Panc1 (cell line): ENCODE measurements around the gene ZNF771. TPM values are rescaled to one million over a fixed set of nuclear protein-coding genes. Genes with fewer than 3 reads are reported as not detected.

Experiments used
- ATAC-seq: fragments of 200-7000 bp; cut with Tn5 transposase; 2 replicates; pipeline ENCODE4 v1.9.1; 2020; ENCODE audit warnings: mild to moderate bottlenecking, moderate library complexity
- BruUV-seq: library from RNA; stranded (reverse); fragments of 400-500 nt; replicated peaks from 2 replicates; lab custom pipeline; 2021; lab: Mats Ljungman, UMichigan
- CTCF ChIA-PET: fragments of 300-600 bp; sonication (Branson Sonifier 250); formaldehyde crosslinking; loops from one replicate; lab custom pipeline; 2022; ENCODE audit warnings: antibody characterized with exemption; lab: Charles Lee
- POLR2A ChIA-PET: fragments of 300-600 bp; sonication (Branson Sonifier 250); formaldehyde crosslinking; loops from one replicate; lab custom pipeline; 2022; ENCODE audit warnings: antibody characterized with exemption; lab: Charles Lee
- DNase-seq: peaks from one replicate; pipeline ENCODE4 v3.0.0-alpha.2; 2010; ENCODE audit warnings: low read depth, low spot score
- H3K27ac ChIP-seq: 2 replicates; pipeline ENCODE4 v1.5.1; 2011; ENCODE audit warnings: mild to moderate bottlenecking, low read length, inconsistent platforms
- H3K27me3 ChIP-seq: fragments of 200-500 bp; sonication (Bioruptor generic); 2 replicates; pipeline ENCODE4 v1.6.0; 2014; ENCODE audit warnings: low read length, inconsistent platforms; ENCODE audit not compliant: control insufficient read depth, insufficient read depth
- H3K36me3 ChIP-seq: fragments of 200-500 bp; sonication (Bioruptor generic); 2 replicates; pipeline ENCODE4 v1.5.1; 2014; ENCODE audit warnings: inconsistent platforms, mild to moderate bottlenecking, low read length, moderate library complexity; ENCODE audit not compliant: control insufficient read depth, insufficient read depth
- H3K4me1 ChIP-seq: 2 replicates; pipeline ENCODE4 v1.5.1; 2011; ENCODE audit warnings: inconsistent platforms, mild to moderate bottlenecking, low read length, moderate library complexity; ENCODE audit not compliant: control insufficient read depth, insufficient read depth
- H3K4me3 ChIP-seq, 2 experiments: 2 replicates each; pipeline ENCODE4 v1.5.1; 2011 to 2012; ENCODE audit warnings: low read depth in 2 of 2, low read length in 2 of 2, mild to moderate bottlenecking in 2 of 2, inconsistent platforms in 1 of 2, moderate library complexity in 1 of 2
- H3K9me3 ChIP-seq: fragments of 200-500 bp; sonication (Bioruptor generic); 2 replicates; pipeline ENCODE4 v1.5.1; 2014; ENCODE audit warnings: low read depth, mild to moderate bottlenecking, inconsistent platforms, low read length, moderate library complexity; ENCODE audit not compliant: control insufficient read depth, insufficient read depth
- CTCF ChIP-seq: fragments of 450-650 bp; IDR thresholded peaks from 2 replicates; pipeline ENCODE4 v1.5.1; 2017; ENCODE audit warnings: mild to moderate bottlenecking
- POLR2AphosphoS5 ChIP-seq: IDR thresholded peaks from 2 replicates; pipeline ENCODE4 v1.6.1; 2012; ENCODE audit warnings: mild to moderate bottlenecking, low read depth, low read length, moderate library complexity
- SIN3A ChIP-seq: IDR thresholded peaks from 2 replicates; pipeline ENCODE4 v1.6.1; 2012; ENCODE audit warnings: low read depth, mild to moderate bottlenecking, low read length, moderate library complexity, borderline replicate concordance; ENCODE audit not compliant: insufficient read depth
- TCF7L2 ChIP-seq: IDR thresholded peaks from 2 replicates; pipeline ENCODE4 v1.6.1; 2011; ENCODE audit warnings: mild to moderate bottlenecking, low read depth, low read length, inconsistent platforms
- in situ Hi-C: cut with HindIII; loops from 2 replicates; pipeline ENCODE4 v1.10.0; 2016; ENCODE audit warnings: low sequenced_read_pairs, low pct_unique_long_range_greater_than_20kb
- intact Hi-C: fragments of 100-400 bp; cut with micrococcal nuclease; formaldehyde crosslinking; loops from one replicate; pipeline ENCODE4 v1.10.0; 2022; ENCODE audit not compliant: unreplicated experiment
- total RNA-seq: library from RNA; stranded (reverse); gene quantifications from one replicate; pipeline ENCODE4 v1.2.1, GENCODE V29; 2021; ENCODE audit not compliant: unreplicated experiment
- TF ChIP-seq, protein P1 (sequence below), 2 experiments: IDR thresholded peaks; 2 replicates each; pipeline ENCODE4 v1.6.1; 2011 to 2012; ENCODE audit warnings: low read depth in 2 of 2, control low read depth in 1 of 2, low read length in 1 of 2, mild to moderate bottlenecking in 1 of 2, moderate library complexity in 1 of 2; ENCODE audit not compliant: insufficient read depth in 1 of 2

The ZNF771 gene
- total RNA-seq, 1 experiment from 2014 or later: 14.4 TPM

- BruUV-seq: no TSS peak
- Histone ChIP-seq H3K9me3 (no peaks in the 10 kb centered on the region), H3K27ac (peak overlapping the region; percentile 87), H3K4me1 (peaks cover 7% of the 10 kb centered on the region), H3K36me3 (no peaks in the 10 kb centered on the region; the same call in 1 of the 2 replicates), H3K27me3 (no peaks in the 10 kb centered on the region), H3K4me3 (peak overlapping the region; percentile 89 to 96)
- in situ Hi-C loops: no loop called here
- DNase-seq (no peak), ATAC-seq (peak; percentile 83)
- CTCF ChIA-PET: interaction anchor here (0.8 kb wide), 1 partner anchor 29 kb away, joined by 4 read pairs; no protein-coding TSS in a partner anchor
- TF ChIP-seq POLR2AphosphoS5 (peak; percentile 46), SIN3A (no peak), CTCF (no peak), TCF7L2 (peak; percentile 61)
- TF ChIP-seq, protein P1, sequence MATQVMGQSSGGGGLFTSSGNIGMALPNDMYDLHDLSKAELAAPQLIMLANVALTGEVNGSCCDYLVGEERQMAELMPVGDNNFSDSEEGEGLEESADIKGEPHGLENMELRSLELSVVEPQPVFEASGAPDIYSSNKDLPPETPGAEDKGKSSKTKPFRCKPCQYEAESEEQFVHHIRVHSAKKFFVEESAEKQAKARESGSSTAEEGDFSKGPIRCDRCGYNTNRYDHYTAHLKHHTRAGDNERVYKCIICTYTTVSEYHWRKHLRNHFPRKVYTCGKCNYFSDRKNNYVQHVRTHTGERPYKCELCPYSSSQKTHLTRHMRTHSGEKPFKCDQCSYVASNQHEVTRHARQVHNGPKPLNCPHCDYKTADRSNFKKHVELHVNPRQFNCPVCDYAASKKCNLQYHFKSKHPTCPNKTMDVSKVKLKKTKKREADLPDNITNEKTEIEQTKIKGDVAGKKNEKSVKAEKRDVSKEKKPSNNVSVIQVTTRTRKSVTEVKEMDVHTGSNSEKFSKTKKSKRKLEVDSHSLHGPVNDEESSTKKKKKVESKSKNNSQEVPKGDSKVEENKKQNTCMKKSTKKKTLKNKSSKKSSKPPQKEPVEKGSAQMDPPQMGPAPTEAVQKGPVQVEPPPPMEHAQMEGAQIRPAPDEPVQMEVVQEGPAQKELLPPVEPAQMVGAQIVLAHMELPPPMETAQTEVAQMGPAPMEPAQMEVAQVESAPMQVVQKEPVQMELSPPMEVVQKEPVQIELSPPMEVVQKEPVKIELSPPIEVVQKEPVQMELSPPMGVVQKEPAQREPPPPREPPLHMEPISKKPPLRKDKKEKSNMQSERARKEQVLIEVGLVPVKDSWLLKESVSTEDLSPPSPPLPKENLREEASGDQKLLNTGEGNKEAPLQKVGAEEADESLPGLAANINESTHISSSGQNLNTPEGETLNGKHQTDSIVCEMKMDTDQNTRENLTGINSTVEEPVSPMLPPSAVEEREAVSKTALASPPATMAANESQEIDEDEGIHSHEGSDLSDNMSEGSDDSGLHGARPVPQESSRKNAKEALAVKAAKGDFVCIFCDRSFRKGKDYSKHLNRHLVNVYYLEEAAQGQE (IDR thresholded peaks at IDR 0.05; ENCODE audit: insufficient read depth in 1 of 2, low read depth in 2 of 2, low read length in 1 of 2): no peak
- intact Hi-C loops: no loop called here
- POLR2A ChIA-PET: interaction anchor here (0.6 to 0.7 kb wide), 4 partner anchors 8 to 259 kb away, joined by 3 to 7 read pairs (median 4); no protein-coding TSS in a partner anchor
Measured at GRCh38 chr16:30377812-30378235, 29.6 kb upstream of the ZNF771 start.

GRCh38 chr16:30378236-30379157 lies 28.9 kb upstream of the ZNF771 start:
- Histone ChIP-seq H3K4me1 (peaks cover 7% of the 10 kb centered on the region), H3K27me3 (no peaks in the 10 kb centered on the region), H3K4me3 (peak overlapping the region; percentile 89 to 96), H3K9me3 (no peaks in the 10 kb centered on the region), H3K27ac (peak overlapping the region; percentile 90), H3K36me3 (no peaks in the 10 kb centered on the region; the same call in 1 of the 2 replicates)
- no peak for DNase-seq
- CTCF ChIA-PET: interaction anchor here (0.6 to 0.8 kb wide), 3 partner anchors 29 to 265 kb away, joined by 4 to 5 read pairs (median 4); partner anchors contain the start of gene GDPD3
- TF ChIP-seq TCF7L2 (no peak), CTCF (no peak), POLR2AphosphoS5 (peak; percentile 59; the same call in 1 of the 2 replicates), SIN3A (0 out of 2 replicates have a peak, but pooled peaks have one; percentile 37)
- TF ChIP-seq, protein P1 (IDR thresholded peaks at IDR 0.05; ENCODE audit: insufficient read depth in 1 of 2, low read depth in 2 of 2, low read length in 1 of 2): 0 out of 4 replicates have a peak, but pooled peaks of 1 of the 2 experiments have one; percentile 34
- in situ Hi-C loops: no loop called here
- BruUV-seq: no TSS peak
- ATAC-seq: peak; percentile 96
- POLR2A ChIA-PET: interaction anchor here (0.6 to 0.7 kb wide), 5 partner anchors 9 to 1335 kb away, joined by 3 to 10 read pairs (median 5); a partner anchor contains a TSS
- intact Hi-C loops: no loop called here
